ENCODE data around the gene C1QTNF5.

Gene C1QTNF5

GRCh38 chr11:119307974-119308373, 32.7 kb downstream of the C1QTNF5 start:
- no peak for DNase-seq (ENCODE audit: low read depth in 1 of 2, low spot score in 1 of 2)
- peaks cover 6% of the 10 kb centered on the region for H3K27me3 ChIP-seq (ENCODE audit: insufficient read depth, poor library complexity, severe bottlenecking)
- H3K4me3 ChIP-seq (replicated peaks; ENCODE audit: insufficient read depth, low read length), result no peak overlapping the region
- no peak overlapping the region for H3K27ac ChIP-seq (replicated peaks)
- no peak for TF ChIP-seq GABPA (IDR thresholded peaks at IDR 0.05; ENCODE audit: low read depth)
- no peak for TF ChIP-seq SPI1 (IDR thresholded peaks at IDR 0.05; ENCODE audit: borderline replicate concordance, low read depth)
- TF ChIP-seq POLR2AphosphoS5 (IDR thresholded peaks at IDR 0.05; ENCODE audit: low read depth), result no peak

- no peak for DNase-seq (ENCODE audit: low read depth in 1 of 2, low spot score in 1 of 2)
- TF ChIP-seq GABPA (IDR thresholded peaks at IDR 0.05; ENCODE audit: low read depth) (no peak), POLR2AphosphoS5 (IDR thresholded peaks at IDR 0.05; ENCODE audit: low read depth) (no peak), SPI1 (IDR thresholded peaks at IDR 0.05; ENCODE audit: borderline replicate concordance, low read depth) (no peak), REST (IDR thresholded peaks at IDR 0.05; ENCODE audit: insufficient replicate concordance, low read depth) (no peak), CTCF (IDR thresholded peaks at IDR 0.05; ENCODE audit: insufficient read depth, low read length) (no peak)
- no peak overlapping the region for H3K4me3 ChIP-seq (replicated peaks; ENCODE audit: insufficient read depth, low read length)
- no peak overlapping the region for H3K27ac ChIP-seq (replicated peaks)
- H3K27me3 ChIP-seq (ENCODE audit: insufficient read depth, poor library complexity, severe bottlenecking), result peaks cover 6% of the 10 kb centered on the region
Observed at GRCh38 chr11:119307219-119307618, 33.5 kb downstream of the C1QTNF5 start.

- 0 out of 2 replicates have a peak, but pooled peaks have one; percentile 18 for TF ChIP-seq POLR2AphosphoS5 (IDR thresholded peaks at IDR 0.05; ENCODE audit: low read depth)
- TF ChIP-seq CTCF (IDR thresholded peaks at IDR 0.05; ENCODE audit: insufficient read depth, low read length), result no peak
- Histone ChIP-seq H3K27me3 (ENCODE audit: insufficient read depth, poor library complexity, severe bottlenecking) (peaks cover 6% of the 10 kb centered on the region), H3K27ac (replicated peaks) (no peak overlapping the region), H3K4me3 (replicated peaks; ENCODE audit: insufficient read depth, low read length) (no peak overlapping the region)
- peak in 1 of 2 experiments; percentile 60 for DNase-seq (ENCODE audit: low read depth in 1 of 2, low spot score in 1 of 2)
Observed at GRCh38 chr11:119306373-119306890, 34.3 kb downstream of the C1QTNF5 start.

- no peak overlapping the region for H3K4me3 ChIP-seq (replicated peaks; ENCODE audit: insufficient read depth, low read length)
- H3K27ac ChIP-seq (replicated peaks), result no peak overlapping the region
- H3K27me3 ChIP-seq (ENCODE audit: insufficient read depth, poor library complexity, severe bottlenecking), result peaks cover 5% of the 10 kb centered on the region
- TF ChIP-seq SPI1 (IDR thresholded peaks at IDR 0.05; ENCODE audit: borderline replicate concordance, low read depth) (no peak), GABPA (IDR thresholded peaks at IDR 0.05; ENCODE audit: low read depth) (no peak)
- no peak for DNase-seq (ENCODE audit: low read depth in 1 of 2, low spot score in 1 of 2)
Observed at GRCh38 chr11:119305556-119306372, 34.9 kb downstream of the C1QTNF5 start.

- H3K4me3 ChIP-seq (replicated peaks; ENCODE audit: insufficient read depth, low read length), result no peak overlapping the region
- no peak overlapping the region for H3K27ac ChIP-seq (replicated peaks)
- no peak for TF ChIP-seq POLR2AphosphoS5 (IDR thresholded peaks at IDR 0.05; ENCODE audit: low read depth)
- H3K27me3 ChIP-seq (ENCODE audit: insufficient read depth, poor library complexity, severe bottlenecking), result no peaks in the 10 kb centered on the region
- no peak for DNase-seq (ENCODE audit: low read depth in 1 of 2, low spot score in 1 of 2)
Observed at GRCh38 chr11:119303227-119303718, 37.4 kb downstream of the C1QTNF5 start.

Measured in HL-60 (cell line).